ENCODE data around the gene ANKS6. TPM values are rescaled to one million over a fixed set of nuclear protein-coding genes. Genes with fewer than 3 reads are reported as not detected.

The ANKS6 gene
- polyA plus RNA-seq, 1 donor from 2014 or later: 16.6 TPM

- H3K4me3 ChIP-seq (ENCODE audit: low read length): no peak overlapping the region
Measured at GRCh38 chr9:98726735-98727134, 69.6 kb downstream of the ANKS6 start.

GRCh38 chr9:98724810-98725530 is 71.4 kb downstream of the ANKS6 start:
- H3K4me3 ChIP-seq (ENCODE audit: low read length): no peak overlapping the region
- no peaks in the 10 kb centered on the region for H3F3A ChIP-seq (ENCODE audit: insufficient read depth, low read length, poor library complexity, severe bottlenecking)
- TF ChIP-seq EZH2 (IDR thresholded peaks at IDR 0.05; ENCODE audit: borderline replicate concordance, insufficient read depth, low read length, poor library complexity, severe bottlenecking) (no peak), SMC3 (conservative IDR thresholded peaks at IDR 0.05; ENCODE audit: poor library complexity) (no peak), POLR2AphosphoS5 (IDR thresholded peaks at IDR 0.05) (no peak), EP300 (conservative IDR thresholded peaks at IDR 0.05; ENCODE audit: poor library complexity, severe bottlenecking) (no peak), REST (IDR thresholded peaks at IDR 0.05; ENCODE audit: borderline replicate concordance) (no peak), TAF1 (IDR thresholded peaks at IDR 0.05; ENCODE audit: low read depth) (no peak), MXI1 (conservative IDR thresholded peaks at IDR 0.05; ENCODE audit: poor library complexity, severe bottlenecking) (no peak), RAD21 (conservative IDR thresholded peaks at IDR 0.05) (no peak)

More at GRCh38 chr9:98726735-98727134, 69.6 kb downstream of the ANKS6 start:
- Histone ChIP-seq H3K9ac (ENCODE audit: low read length) (no peak overlapping the region), H3K9me3 (ENCODE audit: low read length) (peaks cover 4% of the 10 kb centered on the region), H4K20me1 (ENCODE audit: insufficient read depth) (no peaks in the 10 kb centered on the region), H3K27me3 (ENCODE audit: insufficient read depth, low read depth, low read length) (no peaks in the 10 kb centered on the region), H3K4me2 (ENCODE audit: low read length) (no peak overlapping the region), H2AFZ (ENCODE audit: low read depth, low read length) (no peak overlapping the region), H3K36me3 (ENCODE audit: insufficient read depth, low read length) (no peaks in the 10 kb centered on the region), H3F3A (ENCODE audit: insufficient read depth, low read length, poor library complexity, severe bottlenecking) (no peaks in the 10 kb centered on the region), H3K9me2 (ENCODE audit: insufficient read depth, low read length) (no peaks in the 10 kb centered on the region), H3K27ac (ENCODE audit: low read length) (no peak overlapping the region), H3K79me2 (replicated peaks; ENCODE audit: insufficient read depth, low read length) (no peaks in the 10 kb centered on the region)
- TF ChIP-seq CTCF (IDR thresholded peaks at IDR 0.05; ENCODE audit: poor library complexity, severe bottlenecking) (no peak), POLR2AphosphoS5 (IDR thresholded peaks at IDR 0.05) (no peak), EP300 (conservative IDR thresholded peaks at IDR 0.05; ENCODE audit: poor library complexity, severe bottlenecking) (no peak), EZH2 (IDR thresholded peaks at IDR 0.05; ENCODE audit: borderline replicate concordance, insufficient read depth, low read length, poor library complexity, severe bottlenecking) (no peak), REST (IDR thresholded peaks at IDR 0.05; ENCODE audit: borderline replicate concordance) (no peak), SMC3 (conservative IDR thresholded peaks at IDR 0.05; ENCODE audit: poor library complexity) (no peak), RAD21 (conservative IDR thresholded peaks at IDR 0.05) (no peak), MXI1 (conservative IDR thresholded peaks at IDR 0.05; ENCODE audit: poor library complexity, severe bottlenecking) (no peak), TAF1 (IDR thresholded peaks at IDR 0.05; ENCODE audit: low read depth) (no peak)

More at GRCh38 chr9:98724810-98725530, 71.4 kb downstream of the ANKS6 start:
- H3K9me3 ChIP-seq (ENCODE audit: low read length): peaks cover 4% of the 10 kb centered on the region
- no peaks in the 10 kb centered on the region for H3K79me2 ChIP-seq (replicated peaks; ENCODE audit: insufficient read depth, low read length)
- H3K9me2 ChIP-seq (ENCODE audit: insufficient read depth, low read length): no peaks in the 10 kb centered on the region
- H3K9ac ChIP-seq (ENCODE audit: low read length): no peak overlapping the region
- no peaks in the 10 kb centered on the region for H4K20me1 ChIP-seq (ENCODE audit: insufficient read depth)
- no peak overlapping the region for H2AFZ ChIP-seq (ENCODE audit: low read depth, low read length)
- no peaks in the 10 kb centered on the region for H3K36me3 ChIP-seq (ENCODE audit: insufficient read depth, low read length)
- no peak overlapping the region for H3K27ac ChIP-seq (ENCODE audit: low read length)
- no peaks in the 10 kb centered on the region for H3K27me3 ChIP-seq (ENCODE audit: insufficient read depth, low read depth, low read length)
- H3K4me2 ChIP-seq (ENCODE audit: low read length): no peak overlapping the region

Measured in neural cell (in vitro differentiated cells).